ENCODE measurements around the gene GRAMD1A.
"Not testable (repeated sequence)": the region's sequence is repeated elsewhere in the genome, so short reads cannot be mapped to it uniquely, and the experiment has no call there.

GRAMD1A gene

DNA sequence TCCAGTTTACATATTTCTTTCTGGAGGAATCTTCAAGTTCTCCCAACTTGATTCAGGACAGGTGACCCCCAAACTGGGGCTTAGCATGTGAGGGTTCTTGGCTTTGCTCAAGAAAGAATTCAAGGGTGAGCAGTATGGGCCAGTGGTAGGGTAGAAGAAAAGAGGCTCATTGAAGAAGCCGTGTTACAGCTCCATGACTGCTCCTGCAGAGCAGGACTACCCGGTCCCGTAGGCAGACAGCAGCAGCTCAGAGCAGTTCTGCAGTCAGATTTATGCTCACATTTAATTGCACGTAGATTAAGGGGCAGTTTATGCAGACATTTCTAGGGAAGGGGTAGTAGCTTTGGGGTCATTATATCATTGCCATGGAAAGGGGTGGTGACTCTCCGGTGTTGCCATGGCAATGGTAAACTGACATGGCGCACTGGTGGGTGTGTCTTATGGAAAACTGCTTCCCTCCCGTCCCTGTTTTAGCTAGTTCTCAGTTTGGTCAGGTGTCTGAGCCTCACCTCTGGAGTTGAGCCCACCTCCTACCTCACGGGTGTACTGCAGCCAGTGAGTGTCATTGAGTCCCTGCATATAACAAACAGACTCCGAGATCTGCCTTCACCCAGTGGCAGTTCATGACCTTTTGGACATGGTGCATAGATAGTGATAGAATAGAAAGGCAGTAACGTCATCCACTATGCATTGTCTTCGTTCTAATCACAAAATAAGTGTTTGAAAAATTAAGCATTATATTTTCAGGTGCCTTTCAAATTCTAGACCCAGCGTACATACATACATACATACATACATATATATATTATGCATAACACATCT lies 20.1 kb upstream of the GRAMD1A start:
- DNase-seq, result no peak

DNA sequence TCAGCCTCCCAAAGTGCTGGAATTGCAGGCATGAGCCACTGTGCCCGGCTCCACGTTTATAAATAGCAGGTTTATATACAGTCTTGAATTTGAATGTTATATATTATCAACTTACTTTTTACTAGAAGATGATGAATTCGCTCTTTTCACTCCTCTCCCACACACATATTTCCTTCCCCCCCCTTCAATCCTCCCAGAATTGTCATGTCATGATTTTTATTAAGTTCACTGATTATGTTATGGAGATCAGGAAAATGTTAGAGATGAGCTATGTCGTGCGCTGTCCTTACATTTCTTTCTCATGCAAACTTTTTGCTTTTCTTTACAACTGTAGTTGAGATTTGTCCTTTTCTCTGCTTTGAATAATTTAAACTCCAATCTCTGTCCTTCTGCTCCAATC lies 17.8 kb upstream of the GRAMD1A start:
- no peak for DNase-seq

DNA sequence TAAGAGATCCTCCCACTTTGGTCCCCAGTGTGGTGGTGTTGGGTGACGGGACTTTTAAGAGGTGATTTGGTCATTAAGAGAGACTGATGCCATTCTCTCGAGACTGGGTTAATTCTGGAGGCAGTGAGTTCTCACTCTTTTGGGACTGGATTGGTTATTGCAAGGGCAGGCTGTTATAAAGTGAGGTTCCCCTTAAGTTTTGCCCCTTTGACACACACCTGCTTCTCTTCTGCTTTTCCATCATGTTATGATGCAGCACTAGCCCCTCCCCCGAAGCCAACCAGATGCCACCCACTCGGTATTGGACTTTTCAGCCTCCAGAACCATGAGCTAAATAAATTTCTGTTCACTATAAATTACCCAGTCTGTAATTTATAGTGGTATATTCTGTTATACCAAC lies 16.3 kb upstream of the GRAMD1A start:
- no peak for DNase-seq

DNA sequence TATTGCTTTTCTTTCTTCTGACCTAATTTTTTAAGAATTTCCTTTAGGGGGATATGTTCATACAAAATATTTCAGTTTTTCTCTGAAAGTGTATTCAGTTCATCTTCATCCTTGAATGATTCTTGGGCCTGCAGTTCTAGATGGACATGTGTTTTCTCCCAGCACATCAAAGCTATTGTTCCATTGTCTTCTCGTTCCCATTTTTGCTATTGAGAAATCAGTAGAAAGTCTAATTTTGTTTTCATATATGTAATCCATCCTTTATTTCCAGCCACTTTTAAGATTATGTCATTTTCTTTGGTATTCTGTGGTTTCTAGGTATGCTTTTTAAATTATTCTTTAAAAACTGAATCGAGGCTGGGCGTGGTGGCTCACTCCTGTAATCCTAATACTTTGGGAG lies 15.8 kb upstream of the GRAMD1A start:
- DNase-seq, result no peak

DNA sequence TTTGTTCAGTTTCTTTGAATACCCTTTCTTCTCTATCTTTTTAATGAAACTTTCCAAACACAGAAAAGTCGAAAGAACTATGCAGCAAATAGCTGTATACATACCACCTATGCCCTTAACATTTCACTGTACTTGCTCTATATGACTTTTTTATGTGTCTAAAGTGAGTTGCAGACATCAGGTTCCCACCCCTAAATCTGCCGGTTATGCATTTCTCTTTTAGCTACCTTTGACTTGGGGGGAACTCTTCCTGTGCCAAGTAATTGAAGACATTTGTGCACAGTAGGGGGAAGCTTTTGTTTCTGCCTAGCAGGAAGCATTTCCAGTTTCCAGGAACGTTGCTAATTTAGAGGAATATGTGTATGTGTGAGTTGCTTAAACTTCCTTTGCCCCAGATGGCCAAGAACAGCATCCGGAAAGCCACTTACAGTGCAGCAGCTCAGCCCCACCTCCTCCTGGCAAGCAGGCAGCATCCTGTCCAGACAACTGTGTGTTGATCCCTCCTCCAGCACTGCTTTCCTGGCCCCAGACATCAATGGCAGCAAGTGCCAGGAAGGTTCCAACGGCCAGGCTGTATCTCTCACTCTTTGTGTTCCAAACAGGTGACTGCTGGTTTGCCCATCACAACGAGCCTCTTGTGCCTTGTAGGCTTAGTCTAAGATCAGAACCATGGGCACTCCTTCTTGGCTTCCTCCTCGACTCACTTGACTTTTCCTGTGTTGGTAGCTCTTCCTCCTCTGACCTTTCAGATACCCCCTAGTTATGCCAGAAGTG lies 14.7 kb upstream of the GRAMD1A start:
- no peak for DNase-seq

DNA sequence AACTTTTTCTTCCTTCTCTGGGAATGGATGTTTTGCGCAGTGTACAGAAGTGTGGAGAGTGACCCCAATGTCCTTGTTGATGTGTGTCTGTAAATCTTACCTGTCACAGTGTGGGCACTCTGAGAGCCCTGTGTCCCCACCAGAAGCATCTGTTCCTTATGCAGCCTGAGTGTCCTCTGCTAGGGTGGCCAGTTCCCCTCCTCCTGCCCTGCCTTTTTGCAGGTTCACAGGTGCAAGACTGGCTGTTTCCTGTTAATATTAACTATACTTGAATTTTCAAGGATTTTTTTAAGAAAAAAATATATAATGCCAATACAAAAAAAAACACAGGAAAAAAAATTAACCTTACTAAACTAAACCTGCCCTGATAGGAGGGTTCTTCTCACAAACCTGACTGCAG lies 12.0 kb upstream of the GRAMD1A start:
- no peak for DNase-seq

DNA sequence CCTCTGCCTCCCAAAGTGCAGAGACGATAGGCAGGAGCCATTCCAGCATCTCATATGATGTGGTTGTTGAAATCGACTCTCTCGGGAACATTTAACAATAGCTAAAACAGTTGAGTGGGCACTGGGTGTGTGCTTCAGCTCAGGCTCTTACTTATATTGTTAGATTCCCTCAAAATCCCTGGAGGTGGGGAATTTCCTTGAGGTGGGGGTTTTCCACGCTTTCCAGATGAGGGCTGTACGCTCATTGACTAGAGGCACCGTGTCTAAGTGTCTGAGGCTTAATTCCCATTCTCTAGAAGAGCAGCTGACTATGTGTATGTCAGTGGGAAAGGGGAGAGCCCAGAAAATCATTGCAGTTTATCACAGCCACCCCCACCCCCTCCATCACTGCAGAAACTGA lies 10.8 kb upstream of the GRAMD1A start:
- no peak for DNase-seq

DNA sequence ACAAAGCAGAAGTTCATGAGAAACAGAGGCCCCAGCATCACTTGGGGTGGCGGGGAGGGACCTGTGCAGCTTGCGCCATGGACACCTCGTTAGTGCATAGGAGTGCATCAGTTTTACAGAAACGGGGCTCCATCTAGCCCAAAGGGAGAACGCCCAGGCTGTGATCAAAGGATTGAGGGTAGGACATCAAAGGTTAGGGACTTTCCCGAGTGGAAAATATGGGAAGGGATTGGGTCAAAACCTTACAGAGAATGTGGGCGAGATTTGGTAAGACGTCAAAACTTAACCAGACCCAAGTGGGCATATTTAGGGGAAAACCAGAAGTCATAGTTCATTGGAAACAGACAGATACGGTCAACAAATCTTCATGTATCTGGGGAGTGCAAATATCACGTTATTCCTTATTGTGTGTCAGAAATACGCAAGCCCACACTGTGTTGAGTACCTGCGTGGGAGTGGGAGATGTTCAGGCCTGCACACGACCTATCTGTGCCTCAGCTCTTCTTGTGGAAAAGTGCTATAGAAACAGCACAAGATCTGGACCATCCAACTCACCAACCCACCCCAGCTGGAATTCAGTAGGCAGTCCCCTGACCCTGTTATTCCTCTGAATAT lies 9.4 kb upstream of the GRAMD1A start:
- no peak for DNase-seq

DNA sequence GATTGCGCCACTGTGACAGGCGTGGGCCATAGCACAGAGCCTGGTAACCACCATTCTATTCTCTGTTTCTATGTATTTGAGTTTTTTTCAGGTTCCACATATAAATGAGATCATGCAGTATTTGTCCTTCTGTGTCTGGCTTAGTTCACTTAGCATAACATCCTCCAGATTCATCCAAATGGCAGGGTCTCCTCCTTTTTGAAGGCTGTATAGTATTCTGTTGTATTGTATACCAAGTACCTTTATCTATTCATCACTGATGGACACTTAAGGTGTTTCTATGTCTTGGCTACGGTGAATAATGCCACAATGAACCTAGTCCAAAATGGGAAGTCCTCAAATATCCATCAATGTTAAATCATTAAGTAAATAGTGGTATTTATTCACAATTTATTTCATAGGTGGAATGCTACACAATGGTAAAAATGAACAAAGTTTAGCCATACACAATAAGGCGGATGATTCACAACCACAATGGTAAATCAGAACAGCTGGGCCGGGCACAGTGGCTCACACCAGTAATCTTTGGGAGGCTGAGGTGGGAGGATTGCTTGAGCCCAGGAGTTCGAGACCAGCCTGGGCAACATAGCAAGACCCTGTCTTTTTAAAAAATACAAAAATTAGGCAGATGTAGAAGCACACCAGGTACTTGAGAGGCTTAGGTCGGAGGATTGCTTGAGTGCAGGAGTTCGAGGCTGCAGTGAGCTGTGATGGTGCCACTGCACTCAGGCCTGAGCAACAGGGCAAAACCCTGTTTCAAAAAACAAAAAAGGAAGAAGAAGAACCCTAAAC lies 8.4 kb upstream of the GRAMD1A start:
- DNase-seq, result no peak

DNA sequence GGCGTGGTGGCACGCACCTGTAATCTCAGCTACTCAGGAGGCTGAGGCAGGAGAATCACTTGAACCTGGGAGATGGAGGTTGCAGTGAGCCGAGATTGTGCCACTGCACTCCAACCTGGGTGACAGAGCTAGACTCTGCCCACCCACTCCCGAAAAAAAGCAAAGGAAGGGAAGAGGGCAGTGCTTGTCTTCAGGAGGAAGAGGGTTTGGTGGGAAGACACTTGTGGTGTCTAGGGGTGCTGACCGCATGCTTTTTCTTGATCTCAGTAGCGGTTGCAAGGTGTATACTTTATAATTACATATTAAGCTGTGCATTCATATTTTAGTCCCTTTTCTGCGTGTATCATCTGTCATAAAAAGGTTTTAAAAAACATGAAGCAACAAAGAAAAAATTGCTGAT lies 7.5 kb upstream of the GRAMD1A start:
- not testable (repeated sequence) for DNase-seq

DNA sequence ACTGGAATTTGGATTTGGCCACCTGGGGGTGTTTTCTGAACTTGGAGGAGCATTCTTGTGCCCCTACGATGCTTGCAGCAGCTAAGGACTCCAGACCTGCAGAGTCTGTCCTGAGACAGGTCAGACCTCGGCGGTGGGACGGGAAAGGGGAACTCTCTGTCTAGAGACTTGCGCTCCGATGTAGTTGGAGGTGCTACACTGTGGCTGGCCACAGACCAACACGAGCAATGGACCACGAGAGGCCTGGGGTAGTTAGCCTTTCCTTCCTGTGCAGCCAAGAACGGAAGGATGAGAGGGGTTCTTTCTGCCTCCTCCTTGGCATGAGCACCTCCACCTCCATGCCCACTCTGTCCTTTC lies 5.9 kb upstream of the GRAMD1A start:
- no peak for DNase-seq

DNA sequence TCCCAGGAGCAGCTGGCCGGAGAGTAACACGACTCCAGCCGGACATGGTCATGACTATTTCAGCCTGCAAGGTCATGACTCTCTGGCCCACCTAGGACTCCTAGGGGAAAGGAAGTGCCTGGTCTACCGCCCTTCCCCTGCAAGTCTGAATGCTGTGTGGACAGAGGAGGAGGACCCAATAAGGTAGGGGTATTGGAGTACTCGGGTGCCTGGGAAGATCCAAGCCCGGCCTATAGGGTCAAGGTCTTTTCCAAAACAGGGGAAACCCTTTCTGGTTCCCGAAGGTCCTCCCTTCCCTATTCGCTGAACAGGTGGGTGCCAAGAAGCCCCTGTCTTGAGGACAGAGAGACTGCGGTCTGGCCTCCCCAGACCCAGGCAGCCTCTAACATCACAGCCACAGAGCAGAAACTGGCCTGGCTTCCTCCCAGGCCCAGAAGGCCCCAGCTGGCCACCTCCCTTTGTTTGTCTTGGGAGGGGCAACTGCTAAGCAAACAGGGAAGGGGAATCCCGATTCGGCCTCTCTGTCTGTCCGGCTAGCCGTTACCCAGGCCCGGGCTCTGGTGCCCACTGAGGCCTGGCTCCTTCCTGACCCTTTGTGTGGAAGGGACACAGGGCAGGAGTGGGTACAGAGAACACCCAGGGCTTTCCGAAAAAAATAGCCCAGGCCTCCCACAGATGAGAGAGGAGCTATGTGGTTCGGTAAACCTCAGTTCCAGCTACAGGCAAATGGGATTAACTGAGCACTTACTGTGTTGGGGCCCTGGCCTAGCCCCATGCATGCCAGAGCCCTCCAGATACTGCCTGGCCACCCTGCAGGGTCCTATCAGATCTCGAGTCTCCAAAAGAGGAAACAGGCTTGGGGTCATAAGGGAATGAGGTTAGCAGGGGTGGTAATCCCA lies 5.2 kb upstream of the GRAMD1A start:
- DNase-seq, result peak; percentile 55

DNA sequence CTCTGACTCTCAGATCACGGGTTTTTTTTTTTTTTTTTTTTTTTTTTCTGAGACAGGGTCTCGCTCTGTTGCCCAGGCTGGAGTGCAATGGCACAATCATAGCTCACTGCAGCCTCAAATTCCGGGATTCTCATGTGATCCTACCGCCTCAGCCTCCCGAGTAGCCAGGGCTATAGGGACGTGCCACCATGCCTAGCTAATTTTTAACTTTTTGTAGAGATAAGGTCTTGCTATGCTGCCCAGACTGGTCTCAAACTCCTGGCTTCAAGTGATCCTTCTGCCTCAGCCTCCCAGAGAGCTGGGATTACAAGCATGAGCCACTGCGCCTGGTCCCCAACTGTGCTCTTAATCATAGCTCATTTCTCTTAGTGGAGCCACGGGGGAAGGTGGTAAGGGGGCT lies 4.6 kb upstream of the GRAMD1A start:
- no peak for DNase-seq

DNA sequence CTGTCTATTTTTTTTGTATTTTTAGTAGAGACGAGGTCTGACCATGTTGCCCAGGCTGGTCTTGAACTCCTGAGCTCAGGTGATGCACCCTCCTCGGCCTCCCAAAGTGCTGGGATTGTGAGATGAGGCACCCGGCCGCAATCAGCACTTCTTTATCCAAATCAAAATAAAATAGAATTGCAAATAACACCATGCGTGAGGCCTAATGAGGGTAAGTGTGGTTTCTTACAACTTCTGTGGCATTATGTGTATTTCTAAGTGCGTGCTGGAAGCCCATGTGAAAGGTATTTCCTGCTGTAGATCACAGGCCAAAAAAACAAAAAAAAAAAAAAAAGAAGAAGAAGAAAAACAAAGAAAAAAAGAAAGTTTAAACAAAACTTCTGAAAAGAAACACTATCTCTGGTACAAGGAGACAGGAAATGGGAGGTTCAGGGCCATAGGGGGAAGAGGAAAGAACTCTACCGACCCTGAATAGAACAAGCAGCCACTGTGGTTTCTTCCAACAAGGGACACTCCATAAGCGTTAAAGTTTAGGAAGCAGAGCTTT lies 3.0 kb upstream of the GRAMD1A start:
- DNase-seq, result no peak

DNA sequence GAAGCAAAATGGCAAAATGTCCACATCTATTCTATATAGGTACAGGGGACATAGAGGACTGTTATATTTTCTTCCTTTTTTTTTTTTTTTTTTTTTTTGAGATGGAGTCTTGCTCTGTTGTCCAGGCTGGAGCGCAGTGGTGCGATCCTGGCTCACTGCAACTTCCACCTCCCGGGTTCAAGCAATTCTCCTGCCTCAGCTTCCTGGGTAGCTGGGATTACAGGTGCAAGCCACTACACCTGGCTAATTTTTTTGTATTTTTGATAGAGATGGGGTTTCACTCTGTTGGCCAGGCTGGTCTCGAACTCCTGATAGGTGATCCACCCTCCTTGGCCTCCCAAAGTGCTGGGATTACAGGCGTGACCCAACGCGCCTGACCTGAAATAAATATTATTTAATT lies 1.9 kb upstream of the GRAMD1A start:
- DNase-seq, result not testable (repeated sequence)

DNA sequence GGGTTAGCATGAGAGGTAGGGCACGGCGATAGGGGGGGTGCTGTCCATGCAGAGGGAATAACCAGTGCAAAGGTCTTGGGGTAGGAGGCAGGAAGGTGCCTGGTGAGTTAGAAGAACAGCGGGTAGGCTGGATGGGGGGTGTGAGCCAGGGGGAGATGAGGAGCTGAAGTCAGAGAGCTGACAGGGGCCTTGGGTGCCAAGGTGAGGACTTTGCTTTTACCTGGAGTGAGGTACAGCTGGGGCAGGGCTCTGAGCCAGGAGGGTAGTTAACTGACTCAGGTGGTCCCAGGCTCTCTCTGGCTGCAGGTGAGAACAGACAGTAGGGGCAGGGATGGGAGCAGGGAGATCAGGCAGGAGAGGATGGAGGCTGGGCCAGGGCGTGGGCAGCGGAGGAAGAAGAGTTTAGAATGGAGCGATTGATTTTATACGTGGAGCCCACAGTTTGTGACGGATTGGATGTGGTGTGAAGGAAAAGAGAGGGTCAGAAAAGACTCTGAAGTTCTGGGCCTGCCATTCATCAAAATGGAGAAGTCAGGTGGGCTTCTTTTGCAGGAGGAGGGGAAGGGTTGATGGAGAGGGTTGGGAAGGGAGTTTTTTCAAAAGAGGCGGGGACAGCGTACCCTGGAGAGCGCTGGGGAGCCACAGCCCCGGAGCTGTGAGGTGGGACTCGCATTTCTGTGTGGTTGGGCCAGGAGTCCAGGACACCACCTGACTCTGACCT lies 1.2 kb upstream of the GRAMD1A start:
- no peak for DNase-seq

DNA sequence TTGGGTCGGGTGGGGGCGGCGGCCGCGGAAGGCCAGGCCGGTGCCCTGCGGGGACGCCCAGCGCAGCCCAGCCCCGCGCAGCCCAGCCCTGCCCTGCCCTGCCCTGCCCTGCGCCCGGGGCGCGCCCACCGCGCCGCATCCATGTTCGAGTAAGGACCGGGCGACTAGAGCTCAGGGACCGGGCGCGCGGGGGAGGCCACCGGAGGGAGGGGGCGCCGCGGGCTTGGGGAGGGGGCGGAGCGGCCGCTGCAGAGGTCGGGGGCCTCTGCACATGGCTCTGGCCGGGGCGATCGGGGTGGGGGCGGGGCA lies 169 bp downstream of the GRAMD1A start:
- DNase-seq, result no peak

DNA sequence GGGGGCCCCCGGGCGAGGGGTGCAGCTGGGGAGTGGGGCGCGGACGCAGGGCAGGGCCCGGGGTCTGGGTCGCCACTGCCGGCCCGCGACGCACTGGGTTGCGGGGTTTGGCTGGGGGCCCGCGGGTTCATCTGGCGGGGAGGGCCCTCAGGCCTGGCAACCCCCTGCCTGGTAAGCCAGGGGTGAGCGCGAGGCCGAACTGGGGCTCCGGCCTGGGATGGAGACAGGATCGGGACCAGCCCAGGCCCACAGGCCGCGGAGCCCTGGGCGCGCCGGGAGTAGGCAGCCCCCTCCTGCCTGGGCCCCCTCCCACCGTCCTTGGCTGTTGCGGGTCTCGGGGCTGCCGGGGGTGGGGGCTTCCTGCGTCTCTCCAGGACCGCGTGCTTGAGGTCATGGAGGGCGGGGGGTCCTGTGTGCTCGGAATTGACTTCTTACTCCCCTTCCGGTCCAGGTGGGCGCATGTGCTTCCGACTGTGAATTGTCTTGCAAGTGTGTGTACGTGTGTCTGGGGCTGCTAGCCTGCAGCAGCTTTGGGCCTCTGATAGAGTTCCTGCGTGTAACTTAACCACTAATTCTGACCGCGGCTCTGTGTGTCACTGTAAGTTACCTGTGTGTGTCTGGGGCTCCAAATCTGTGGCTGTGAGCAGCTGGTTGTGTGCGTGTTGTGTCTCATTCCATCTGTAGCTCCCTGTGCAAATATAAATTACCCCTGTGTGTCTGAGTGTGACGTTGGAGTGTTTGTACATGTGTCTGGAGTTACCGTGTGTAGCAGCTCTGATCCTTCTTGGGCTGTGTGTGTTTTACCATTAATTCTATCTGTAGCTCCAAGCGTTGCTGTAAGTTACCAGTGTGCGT lies 751 bp downstream of the GRAMD1A start:
- peak; percentile 45 for DNase-seq

DNA sequence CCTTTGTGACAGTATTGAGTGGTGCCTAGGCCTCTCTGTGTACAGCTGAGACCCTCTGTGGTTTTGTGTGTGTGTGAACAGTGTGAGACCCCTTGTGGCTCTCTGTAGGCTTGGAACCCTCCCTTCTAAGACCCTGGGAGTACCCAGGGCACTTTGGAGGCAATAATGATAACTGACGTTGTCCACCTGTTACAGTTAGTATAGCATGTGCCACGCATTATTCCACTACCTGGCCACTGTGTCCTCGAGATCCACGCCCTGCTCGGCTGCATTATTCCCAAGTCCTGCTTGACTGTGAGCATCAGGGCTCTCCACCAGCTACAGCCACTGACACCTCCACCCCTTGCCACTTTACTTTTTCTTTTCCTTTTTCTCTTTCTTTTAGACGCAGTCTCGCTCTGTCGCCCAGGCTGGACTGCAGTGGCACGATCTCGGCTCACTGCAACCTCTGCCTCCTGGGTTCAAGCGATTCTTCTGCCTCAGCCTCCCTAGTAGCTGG lies 2.0 kb downstream of the GRAMD1A start:
- DNase-seq, result no peak
